Neuronal stem cell (in vitro differentiated cells): ENCODE measurements around the gene GFOD2.

Experiments used
- DNase-seq: peaks from one replicate; pipeline ENCODE4 v3.0.0-alpha.2; 2013; ENCODE audit warnings: low spot score
- H2AFZ ChIP-seq: one replicate; pipeline ENCODE4 v1.6.1; 2013; ENCODE audit warnings: mild to moderate bottlenecking, low read length, inconsistent platforms
- H2AK5ac ChIP-seq: 2 replicates; pipeline ENCODE4 v1.6.1; 2013; ENCODE audit warnings: low read depth, mild to moderate bottlenecking, inconsistent platforms, low read length, moderate library complexity, mixed read lengths
- H2BK120ac ChIP-seq: 2 replicates; pipeline ENCODE4 v1.6.1; 2013; ENCODE audit warnings: low read depth, mild to moderate bottlenecking, inconsistent platforms, low read length, moderate library complexity, mixed read lengths
- H2BK12ac ChIP-seq: one replicate; pipeline ENCODE4 v1.6.1; 2013; ENCODE audit warnings: low read length, inconsistent platforms
- H2BK15ac ChIP-seq: 2 replicates; pipeline ENCODE4 v1.6.1; 2013; ENCODE audit warnings: mild to moderate bottlenecking, low read length, inconsistent platforms, mixed read lengths
- H2BK5ac ChIP-seq: one replicate; pipeline ENCODE4 v1.6.1; 2013; ENCODE audit warnings: inconsistent platforms, mild to moderate bottlenecking, low read length, moderate library complexity
- H3K14ac ChIP-seq: one replicate; pipeline ENCODE4 v1.6.1; 2013; ENCODE audit warnings: low read length, inconsistent platforms
- H3K18ac ChIP-seq: 2 replicates; pipeline ENCODE4 v1.6.1; 2013; ENCODE audit warnings: low read length, inconsistent platforms
- H3K23ac ChIP-seq: 2 replicates; pipeline ENCODE4 v1.6.1; 2013; ENCODE audit warnings: low read depth, mild to moderate bottlenecking, mixed read lengths, low read length, inconsistent platforms; ENCODE audit not compliant: poor library complexity
- H3K27ac ChIP-seq: replicated peaks from 3 replicates; pipeline ENCODE4 v1.5.1; 2013; ENCODE audit warnings: low read length, inconsistent platforms
- H3K27me3 ChIP-seq, 3 experiments: 2 replicates each; pipeline ENCODE4 v1.6.1; 2013; ENCODE audit warnings: low read length in 3 of 3, mild to moderate bottlenecking in 2 of 3, inconsistent platforms in 1 of 3, low read depth in 1 of 3, mixed read lengths in 1 of 3, moderate library complexity in 1 of 3; ENCODE audit not compliant: control insufficient read depth in 3 of 3, insufficient read depth in 3 of 3
- H3K36me3 ChIP-seq, 2 donors: replicated peaks in 1 of 2; 2 replicates each; pipeline ENCODE4 v1.6.1; 2013; ENCODE audit warnings: low read length in 2 of 2; ENCODE audit not compliant: control insufficient read depth in 2 of 2, insufficient read depth in 2 of 2
- H3K4ac ChIP-seq: 2 replicates; pipeline ENCODE4 v1.6.1; 2013; ENCODE audit warnings: inconsistent platforms, mild to moderate bottlenecking, low read length, moderate library complexity
- H3K4me1 ChIP-seq, 2 donors: 1 replicate in 1 of 2; 2 replicates in 1 of 2; pipeline ENCODE4 v1.6.1; 2013; ENCODE audit warnings: low read length in 2 of 2, low read depth in 1 of 2; ENCODE audit not compliant: control insufficient read depth in 2 of 2, insufficient read depth in 1 of 2
- H3K4me2 ChIP-seq: one replicate; pipeline ENCODE4 v1.6.1; 2013; ENCODE audit warnings: mild to moderate bottlenecking, low read length, inconsistent platforms; ENCODE audit not compliant: insufficient read depth, poor library complexity, severe bottlenecking
- H3K4me3 ChIP-seq, 2 donors: 2 replicates each; pipeline ENCODE4 v1.5.1; 2013; ENCODE audit warnings: low read length in 2 of 2, mild to moderate bottlenecking in 2 of 2, inconsistent platforms in 1 of 2, moderate library complexity in 1 of 2
- H3K79me1 ChIP-seq: one replicate; pipeline ENCODE4 v1.6.1; 2013; ENCODE audit warnings: low read depth, mild to moderate bottlenecking, inconsistent platforms, low read length, moderate library complexity
- H3K9ac ChIP-seq: one replicate; pipeline ENCODE4 v1.6.1; 2013; ENCODE audit warnings: mild to moderate bottlenecking, low read depth, low read length, inconsistent platforms; ENCODE audit not compliant: poor library complexity
- H3K9me3 ChIP-seq, 2 donors: replicated peaks in 1 of 2; 2 replicates each; pipeline versions ENCODE3 to v1.6.1; 2013; ENCODE audit warnings: low read length in 2 of 2, mild to moderate bottlenecking in 2 of 2, inconsistent platforms in 1 of 2, low read depth in 1 of 2, mixed read lengths in 1 of 2, moderate library complexity in 1 of 2; ENCODE audit not compliant: control insufficient read depth in 2 of 2, insufficient read depth in 1 of 2
- H4K8ac ChIP-seq: one replicate; pipeline ENCODE4 v1.6.1; 2013; ENCODE audit warnings: low read depth, mild to moderate bottlenecking, inconsistent platforms, low read length, moderate library complexity
- H4K91ac ChIP-seq: one replicate; pipeline ENCODE4 v1.6.1; 2013; ENCODE audit warnings: low read length, low read depth, mild to moderate bottlenecking, inconsistent platforms; ENCODE audit not compliant: poor library complexity
- WGBS, 2 donors: extraction: QIAGEN DNeasy Blood & Tissue Kit; methylation state at CpG; one replicate each; pipeline ENCODE4 v1.1.7; 2013; ENCODE audit warnings: missing lambda C conversion rate in 2 of 2, mixed read lengths in 1 of 2; ENCODE audit not compliant: insufficient read length in 2 of 2, insufficient replicate concordance in 1 of 2; ENCODE audit errors: extremely low coverage in 2 of 2; 5-methylcytosine and 5-hydroxymethylcytosine counted together

GFOD2 gene

DNA sequence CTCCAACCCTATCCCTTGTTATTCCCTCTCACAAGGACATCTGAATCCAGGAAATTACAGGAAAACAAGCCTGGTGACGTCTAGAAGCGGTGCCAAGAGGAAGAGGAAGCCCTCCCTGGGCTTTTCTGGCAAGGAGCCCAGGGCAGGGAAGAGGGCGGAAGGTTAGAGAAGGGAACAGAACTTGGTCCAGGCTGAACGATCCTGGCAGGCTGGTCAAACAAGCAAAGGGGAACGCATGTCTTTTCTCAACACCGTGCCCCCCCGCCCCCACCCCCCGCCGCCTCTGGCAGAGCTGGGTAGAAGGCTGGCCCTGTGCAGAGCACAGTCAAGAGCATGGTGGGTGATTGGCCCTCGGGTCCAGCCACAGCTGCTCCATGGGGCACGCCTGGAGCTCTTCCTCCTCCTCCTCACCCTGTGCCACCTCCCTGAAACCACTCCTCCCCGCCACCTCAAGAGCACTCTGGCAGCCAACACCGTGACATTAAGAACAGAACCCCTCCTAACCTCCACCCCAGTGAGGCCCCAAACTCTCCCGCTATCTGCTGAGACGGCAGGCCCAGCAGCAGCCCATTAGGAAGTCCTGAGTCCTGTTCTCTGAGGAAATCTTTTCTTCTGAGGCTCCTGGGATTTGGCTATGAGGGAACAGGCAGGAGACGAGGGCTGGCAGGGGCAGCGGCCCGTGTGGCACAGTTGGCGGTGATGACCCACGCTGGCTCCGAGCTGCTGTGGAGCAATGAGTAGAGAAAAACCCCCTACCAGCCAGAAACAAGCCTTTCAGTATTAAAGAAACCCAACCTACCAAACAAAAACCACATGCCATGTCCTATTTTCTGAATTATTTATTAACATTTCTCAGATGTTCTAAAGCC, 45.2 kb downstream of the GFOD2 start:
- H3K27ac ChIP-seq = no peak overlapping the region
- no peak for DNase-seq

DNA sequence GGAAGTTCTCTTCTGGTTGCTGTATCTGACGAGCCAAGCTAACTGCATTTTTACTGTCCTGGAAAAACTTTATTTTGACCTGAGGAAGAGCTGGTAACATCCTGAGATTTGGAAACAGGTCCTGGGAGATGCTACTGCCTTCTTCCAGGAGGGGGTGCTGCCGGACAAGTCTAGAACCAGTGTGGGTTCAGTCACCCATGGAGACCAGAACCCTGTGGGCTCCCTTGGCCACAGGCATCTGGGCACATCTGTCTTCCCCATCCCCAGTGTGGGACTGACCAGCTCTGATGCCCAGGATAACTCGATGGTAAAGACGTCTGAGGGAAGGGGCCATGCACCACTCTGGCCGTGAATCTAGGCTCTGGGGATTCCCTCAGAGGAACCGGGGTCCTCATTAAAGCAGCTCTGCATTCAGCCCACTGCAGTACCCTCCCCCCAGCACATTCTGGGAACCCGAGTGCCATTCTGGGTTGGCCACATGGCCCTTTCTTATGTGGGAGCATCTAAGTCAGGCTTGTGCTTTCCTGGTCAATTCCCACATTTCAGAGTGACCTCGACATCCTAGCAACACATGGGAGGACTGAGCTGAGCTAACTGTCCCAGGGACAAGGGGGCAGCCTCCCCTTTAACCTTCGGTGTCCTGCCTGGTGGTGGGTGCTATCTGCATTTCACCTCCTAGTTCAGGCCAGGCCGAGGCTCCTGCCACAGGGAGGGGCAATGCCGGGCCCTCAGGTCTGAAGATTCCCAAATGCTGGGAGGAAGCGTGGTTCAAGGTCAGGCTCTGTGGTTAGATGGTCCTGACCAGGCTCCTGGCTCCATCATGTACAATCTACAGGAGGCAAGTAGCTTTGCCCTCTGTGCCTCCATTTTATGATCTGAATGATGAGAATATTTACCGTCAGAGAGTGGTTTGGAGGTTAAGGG, 46.1 kb downstream of the GFOD2 start:
- Histone ChIP-seq H3K27ac (no peak overlapping the region), H4K8ac (no peak overlapping the region), H2BK12ac (no peak overlapping the region), H2BK15ac (no peak overlapping the region), H3K27me3 (no peaks in the 10 kb centered on the region), H4K91ac (no peak overlapping the region), H3K4me2 (no peak overlapping the region), H3K9ac (peak overlapping the region; percentile 13), H2BK120ac (no peak overlapping the region), H3K4me3 (no peak overlapping the region), H3K23ac (no peak overlapping the region), H3K14ac (no peak overlapping the region), H3K79me1 (no peaks in the 10 kb centered on the region), H2AFZ (no peak overlapping the region), H3K36me3 (peaks cover 15 to 19% of the 10 kb centered on the region in 2 donors), H3K4ac (no peak overlapping the region), H3K4me1 (peaks cover 0 to 1% of the 10 kb centered on the region in 2 donors), H3K18ac (no peak overlapping the region), H2AK5ac (no peak overlapping the region), H2BK5ac (no peak overlapping the region), H3K9me3 (no peaks in the 10 kb centered on the region)
- WGBS, 2 donors = no CpG with 5 or more reads among the region's 13 CpGs
- no peak for DNase-seq

More for the DNA sequence above, 45.2 kb downstream of the GFOD2 start:
- H4K91ac ChIP-seq = no peak overlapping the region
- H2AK5ac ChIP-seq = no peak overlapping the region
- H3K14ac ChIP-seq = no peak overlapping the region
- peaks cover 15 to 19% of the 10 kb centered on the region in 2 donors for H3K36me3 ChIP-seq
- H2BK5ac ChIP-seq = no peak overlapping the region
- no peak overlapping the region for H4K8ac ChIP-seq
- no peak overlapping the region for H2AFZ ChIP-seq
- no peaks in the 10 kb centered on the region for H3K4me1 ChIP-seq
- H3K18ac ChIP-seq = no peak overlapping the region
- H2BK120ac ChIP-seq = no peak overlapping the region
- no peak overlapping the region for H3K23ac ChIP-seq
- no peak overlapping the region for H2BK15ac ChIP-seq
- no peak overlapping the region for H3K4ac ChIP-seq
- no peaks in the 10 kb centered on the region for H3K9me3 ChIP-seq
- no peak overlapping the region for H3K4me2 ChIP-seq
- H3K9ac ChIP-seq = no peak overlapping the region
- no peak overlapping the region for H2BK12ac ChIP-seq
- no CpG with 5 or more reads among the region's 21 CpGs for WGBS, 2 donors
- peak overlapping the region in 1 of 2 donors; percentile 16 for H3K4me3 ChIP-seq
- no peaks in the 10 kb centered on the region for H3K27me3 ChIP-seq
- no peaks in the 10 kb centered on the region for H3K79me1 ChIP-seq

DNA sequence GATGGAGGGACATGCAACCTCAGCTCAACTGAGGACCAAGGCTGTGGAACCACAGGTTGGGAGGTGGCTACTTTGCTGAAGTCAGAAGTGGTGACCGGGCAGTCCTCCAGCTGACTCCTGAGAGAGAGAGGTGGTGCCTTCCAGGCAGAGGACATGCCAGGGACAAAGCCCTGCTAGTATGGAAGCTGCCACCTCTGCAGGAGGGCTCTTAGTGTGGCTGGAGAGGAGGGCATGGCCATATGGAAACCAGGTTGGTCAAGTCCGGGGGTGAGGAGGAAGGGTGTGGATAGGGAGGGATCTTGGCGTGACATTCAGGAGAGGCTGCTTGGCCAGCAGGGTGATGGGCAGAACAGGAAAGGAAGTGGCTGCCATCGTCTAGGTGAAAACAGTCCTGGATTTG, 46.8 kb downstream of the GFOD2 start:
- H3K23ac ChIP-seq = peak overlapping the region; percentile 16
- no peaks in the 10 kb centered on the region for H3K9me3 ChIP-seq
- no peak for DNase-seq
- H2BK5ac ChIP-seq = no peak overlapping the region
- no peak overlapping the region for H3K9ac ChIP-seq
- no peak overlapping the region for H2AFZ ChIP-seq
- no peak overlapping the region for H2BK120ac ChIP-seq
- no peak overlapping the region for H3K18ac ChIP-seq
- H3K4me3 ChIP-seq = no peak overlapping the region
- H4K8ac ChIP-seq = no peak overlapping the region
- no peak overlapping the region for H2BK15ac ChIP-seq
- no peak overlapping the region for H2AK5ac ChIP-seq
- no peak overlapping the region for H2BK12ac ChIP-seq
- H3K79me1 ChIP-seq = no peaks in the 10 kb centered on the region
- WGBS, 2 donors = no CpG with 5 or more reads among the region's 4 CpGs
- H3K4me2 ChIP-seq = no peak overlapping the region
- H3K4me1 ChIP-seq = peaks cover 5 to 8% of the 10 kb centered on the region in 2 donors
- no peak overlapping the region for H3K4ac ChIP-seq
- H3K27ac ChIP-seq = no peak overlapping the region
- no peak overlapping the region for H4K91ac ChIP-seq
- no peaks in the 10 kb centered on the region for H3K27me3 ChIP-seq
- peaks cover 12 to 14% of the 10 kb centered on the region in 2 donors for H3K36me3 ChIP-seq
- no peak overlapping the region for H3K14ac ChIP-seq
